ENCODE data around the gene UBE2S.
"Not testable (repeated sequence)": the region's sequence is repeated elsewhere in the genome, so short reads cannot be mapped to it uniquely, and the experiment has no call there.

Gene UBE2S

DNA sequence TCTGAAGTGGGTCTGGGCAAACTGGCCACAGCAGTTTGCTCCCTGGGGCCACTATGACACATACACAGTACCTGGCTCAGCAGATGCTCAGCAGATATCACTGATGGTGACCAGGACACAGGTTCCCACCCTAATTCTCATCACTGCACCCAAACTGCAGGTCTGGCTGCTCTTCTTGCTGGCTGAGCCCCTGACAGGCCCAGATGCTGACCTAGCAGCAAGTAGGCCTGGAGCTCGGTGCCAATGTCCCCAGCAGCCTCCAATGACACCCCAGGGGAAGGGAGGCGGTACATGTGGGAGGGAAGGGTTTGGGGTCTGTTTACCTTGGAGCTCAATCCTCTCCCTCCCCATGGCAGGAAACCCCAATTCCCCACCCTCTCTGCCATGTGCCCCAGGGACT lies 5.1 kb downstream of the UBE2S start:
- POLR2A ChIA-PET = interaction anchor here (1.2 to 1.4 kb wide), 2 partner anchors 9 to 14 kb away, joined by 3 to 6 read pairs; no protein-coding TSS in a partner anchor
- CTCF ChIA-PET = interaction anchor here (0.8 to 1.8 kb wide), 4 partner anchors 9 to 100 kb away, joined by 3 to 9 read pairs (median 4); no protein-coding TSS in a partner anchor
- DNase-seq (ENCODE audit: low read depth, low spot score) = no peak
- TF ChIP-seq, protein P1, sequence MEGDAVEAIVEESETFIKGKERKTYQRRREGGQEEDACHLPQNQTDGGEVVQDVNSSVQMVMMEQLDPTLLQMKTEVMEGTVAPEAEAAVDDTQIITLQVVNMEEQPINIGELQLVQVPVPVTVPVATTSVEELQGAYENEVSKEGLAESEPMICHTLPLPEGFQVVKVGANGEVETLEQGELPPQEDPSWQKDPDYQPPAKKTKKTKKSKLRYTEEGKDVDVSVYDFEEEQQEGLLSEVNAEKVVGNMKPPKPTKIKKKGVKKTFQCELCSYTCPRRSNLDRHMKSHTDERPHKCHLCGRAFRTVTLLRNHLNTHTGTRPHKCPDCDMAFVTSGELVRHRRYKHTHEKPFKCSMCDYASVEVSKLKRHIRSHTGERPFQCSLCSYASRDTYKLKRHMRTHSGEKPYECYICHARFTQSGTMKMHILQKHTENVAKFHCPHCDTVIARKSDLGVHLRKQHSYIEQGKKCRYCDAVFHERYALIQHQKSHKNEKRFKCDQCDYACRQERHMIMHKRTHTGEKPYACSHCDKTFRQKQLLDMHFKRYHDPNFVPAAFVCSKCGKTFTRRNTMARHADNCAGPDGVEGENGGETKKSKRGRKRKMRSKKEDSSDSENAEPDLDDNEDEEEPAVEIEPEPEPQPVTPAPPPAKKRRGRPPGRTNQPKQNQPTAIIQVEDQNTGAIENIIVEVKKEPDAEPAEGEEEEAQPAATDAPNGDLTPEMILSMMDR (IDR thresholded peaks at IDR 0.05; ENCODE audit: insufficient read depth, low read length, missing control alignments) = no peak
- H3K4me3 ChIP-seq (ENCODE audit: low read depth, low read length) = no peak overlapping the region

DNA sequence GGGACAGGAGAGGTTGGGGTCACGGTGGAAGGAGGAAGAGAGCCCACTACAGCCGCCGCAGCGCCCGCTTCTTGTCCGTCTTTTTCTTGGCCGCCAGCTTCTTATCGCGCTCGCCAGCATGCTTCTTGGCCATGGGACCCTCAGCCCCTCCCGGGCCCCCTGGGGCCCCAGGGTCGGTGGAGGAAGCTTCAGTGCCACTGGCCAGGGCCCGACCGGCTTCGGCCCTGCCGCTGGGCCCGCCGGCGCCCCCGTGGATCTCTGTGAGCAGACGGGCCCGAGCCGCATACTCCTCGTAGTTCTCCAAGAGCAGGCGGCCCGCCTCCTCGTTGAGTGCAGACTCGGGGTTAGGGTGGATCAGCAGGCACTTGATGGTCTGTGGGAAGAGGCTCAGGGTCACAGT lies 6.2 kb downstream of the UBE2S start:
- POLR2A ChIA-PET = interaction anchor here (1.2 kb wide), 1 partner anchor 13 kb away, joined by 3 read pairs; no protein-coding TSS in a partner anchor
- DNase-seq (ENCODE audit: low read depth, low spot score); H3K4me3 ChIP-seq (ENCODE audit: low read depth, low read length); CTCF ChIA-PET: not testable (repeated sequence)

DNA sequence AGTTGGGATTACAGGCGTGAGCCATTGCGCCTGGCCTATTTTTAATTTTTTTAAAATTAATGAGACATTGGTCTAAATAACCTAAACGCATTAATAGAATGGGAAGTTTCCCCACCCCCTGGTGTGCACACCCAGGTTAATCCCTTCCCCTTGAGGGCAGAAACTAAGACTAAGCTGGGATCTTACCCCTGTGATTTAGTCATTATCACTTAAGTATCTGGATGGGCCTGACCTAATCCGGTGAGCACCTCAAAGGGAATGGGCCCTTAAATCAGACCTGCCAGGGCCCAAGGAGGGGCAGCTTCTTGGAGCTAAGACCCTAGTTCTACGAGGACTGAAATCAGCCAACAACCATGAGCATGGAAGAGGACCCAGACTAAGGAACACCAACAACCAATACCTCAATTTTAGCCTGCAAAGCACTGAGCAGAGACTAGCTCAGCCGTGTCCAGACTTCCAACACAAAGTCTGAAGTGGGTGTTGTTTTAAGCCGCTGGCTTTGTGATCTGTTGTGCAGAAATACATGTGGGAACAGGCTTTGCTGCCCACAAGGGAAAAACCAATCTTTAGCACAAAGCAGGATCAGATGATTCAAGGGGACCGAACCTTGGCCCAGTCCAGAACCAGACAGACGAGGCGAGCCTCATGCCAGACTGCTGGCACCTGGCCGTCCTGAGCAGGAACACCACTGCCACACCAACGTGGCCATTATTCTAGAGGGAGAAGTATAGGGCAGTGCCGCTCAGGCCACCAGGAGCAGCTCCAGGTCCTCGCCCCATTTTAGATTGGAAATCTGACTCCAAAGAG lies 7.1 kb downstream of the UBE2S start:
- ChIA-PET CTCF (interaction anchor here (1.0 to 1.2 kb wide), 5 partner anchors 10 to 240 kb away, joined by 3 to 4 read pairs (median 3); partner anchors contain the start of gene TMEM238), POLR2A (no interaction called here)
- TF ChIP-seq, protein P1 (IDR thresholded peaks at IDR 0.05; ENCODE audit: insufficient read depth, low read length, missing control alignments) = no peak
- DNase-seq (ENCODE audit: low read depth, low spot score) = no peak
- no peak overlapping the region for H3K4me3 ChIP-seq (ENCODE audit: low read depth, low read length)

DNA sequence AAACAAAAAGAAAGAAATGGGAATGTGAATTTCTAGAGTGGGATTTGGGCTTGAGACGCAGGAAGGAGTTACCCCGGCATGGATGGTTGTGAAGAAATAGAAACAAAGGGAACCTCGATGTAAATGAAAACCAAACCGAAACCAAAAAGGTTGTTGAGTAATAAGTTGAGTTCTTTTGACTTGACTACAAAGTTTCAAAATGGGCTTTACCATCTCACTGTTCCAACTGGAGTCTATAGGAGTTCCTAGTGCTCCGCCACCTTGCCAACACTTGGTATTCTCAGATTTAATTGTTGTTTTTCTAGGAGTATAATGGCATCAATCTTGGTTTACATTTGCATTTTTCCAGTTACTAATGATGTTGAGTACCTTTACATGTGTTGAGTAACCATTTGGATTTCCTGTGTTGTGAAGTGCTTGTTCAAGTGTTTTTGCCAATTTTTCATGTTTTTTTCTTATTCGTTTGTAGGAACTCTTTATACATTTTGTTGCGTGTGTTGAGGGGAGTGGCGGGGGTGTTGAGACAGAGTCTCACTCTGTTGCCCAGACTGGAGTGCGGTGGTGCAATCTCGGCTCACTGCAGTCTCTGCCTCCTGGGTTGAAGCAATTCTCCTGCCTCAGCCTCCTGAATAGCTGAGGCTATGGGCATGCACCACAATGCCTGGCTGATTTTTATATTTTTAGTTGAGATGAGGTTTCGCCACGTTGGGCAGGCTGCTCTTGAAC lies 9.2 kb downstream of the UBE2S start:
- CTCF ChIA-PET = interaction anchor here (1.4 kb wide), 2 partner anchors 8 to 104 kb away, joined by 4 read pairs; no protein-coding TSS in a partner anchor
- TF ChIP-seq, protein P1 (IDR thresholded peaks at IDR 0.05; ENCODE audit: insufficient read depth, low read length, missing control alignments) = no peak
- no peak for DNase-seq (ENCODE audit: low read depth, low spot score)

DNA sequence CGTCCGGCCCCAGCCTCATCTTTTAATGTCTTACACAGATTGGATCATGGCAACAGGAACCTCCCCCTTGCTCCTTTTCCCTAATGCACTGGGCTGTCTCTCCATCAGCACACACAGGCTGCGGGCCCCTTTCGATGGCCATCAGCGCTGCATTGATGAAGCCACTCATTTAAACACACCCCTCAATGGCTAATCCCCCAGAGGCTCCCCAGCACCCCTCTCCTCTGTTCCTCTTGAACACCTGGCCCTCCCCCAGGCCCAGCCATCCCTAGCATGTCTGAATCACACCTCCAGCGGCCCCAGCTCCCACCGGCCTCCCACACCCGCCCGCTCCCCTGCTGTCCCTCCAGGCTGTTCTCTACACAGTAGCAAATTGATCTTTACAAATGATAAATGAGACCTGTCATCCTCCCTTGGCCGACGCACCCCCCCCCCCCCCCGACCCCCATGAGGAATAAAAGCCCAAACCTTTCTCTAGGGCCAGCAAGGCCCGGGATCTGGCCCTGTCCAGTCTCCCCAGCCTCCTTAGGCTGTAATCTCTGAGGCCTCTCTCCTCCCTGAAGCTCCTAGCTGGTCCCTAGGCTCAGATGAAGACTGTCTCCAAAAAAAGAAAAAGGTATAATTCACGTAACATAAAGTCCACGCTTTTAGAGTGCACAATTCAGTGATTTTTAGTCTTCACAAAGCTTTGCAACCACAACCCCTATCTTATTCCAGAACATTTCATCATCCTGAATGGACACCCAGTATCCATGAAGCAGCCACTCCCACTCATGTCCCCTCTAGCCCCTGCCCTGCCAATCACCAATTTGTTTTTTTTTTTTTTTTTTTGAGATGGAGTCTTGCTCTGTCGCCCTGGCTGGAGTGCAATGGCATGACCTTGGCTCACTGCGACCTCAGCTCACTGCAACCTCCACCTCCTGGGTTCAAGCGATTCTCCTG lies 14.5 kb downstream of the UBE2S start:
- POLR2A ChIA-PET = interaction anchor here (0.7 to 10.8 kb wide), 3 partner anchors 9 to 275 kb away, joined by 3 to 86 read pairs (median 6); partner anchors contain the start of gene UBE2S

More for the DNA sequence above, 9.2 kb downstream of the UBE2S start:
- POLR2A ChIA-PET = interaction anchor here (1.0 to 1.8 kb wide), 2 partner anchors 9 to 139 kb away, joined by 3 to 22 read pairs; partner anchors contain the start of genes PPP6R1 and UBE2S
- no peak overlapping the region for H3K4me3 ChIP-seq (ENCODE audit: low read depth, low read length)

More for the DNA sequence above, 14.5 kb downstream of the UBE2S start:
- no peak overlapping the region for H3K4me3 ChIP-seq (ENCODE audit: low read depth, low read length)
- no peak for DNase-seq (ENCODE audit: low read depth, low spot score)
- CTCF ChIA-PET = interaction anchor here (0.9 to 2.2 kb wide), 5 partner anchors 9 to 101 kb away, joined by 4 to 8 read pairs (median 5); partner anchors contain the start of gene TMEM238
- TF ChIP-seq, protein P1 (IDR thresholded peaks at IDR 0.05; ENCODE audit: insufficient read depth, low read length, missing control alignments) = no peak

All from AG04449 (cell line).